ENCODE data around the gene TNFRSF1A.

The TNFRSF1A gene

GRCh38 chr12:6323340-6323994 is 18.4 kb downstream of the TNFRSF1A start:
- peak overlapping the region; percentile 45 to 81 (median 71); a peak in 21 of 22 replicates for H3K27ac ChIP-seq
- H3K4me2 ChIP-seq = peak overlapping the region; percentile 72 to 100 (median 90)
- peaks cover 11 to 46% (median 36%) of the 10 kb centered on the region in 11 experiments for H3K36me3 ChIP-seq
- peaks cover 32 to 94% (median 49%) of the 10 kb centered on the region in 11 experiments for H4K20me1 ChIP-seq
- H3K9ac ChIP-seq = peak overlapping the region; percentile 51 to 74 (median 66); a peak in 21 of 22 replicates
- H3K27me3 ChIP-seq = no peaks in the 10 kb centered on the region
- peak overlapping the region in 4 of 10 experiments; percentile 16 to 40 (median 20); a peak in 7 of 20 replicates for H3K4me3 ChIP-seq
- TF ChIP-seq Cebpa-rat (IDR thresholded peaks at IDR 0.05) = no peak
- no peaks in the 10 kb centered on the region for H3K9me3 ChIP-seq (replicated peaks in 1 of 11)
- H3K4me1 ChIP-seq = peaks cover 70 to 96% (median 80%) of the 10 kb centered on the region in 10 experiments

- Histone ChIP-seq H3K4me2 (peak overlapping the region; percentile 72 to 100 (median 90)), H4K20me1 (peaks cover 27 to 93% (median 44%) of the 10 kb centered on the region in 11 experiments), H3K36me3 (peaks cover 6 to 41% (median 31%) of the 10 kb centered on the region in 11 experiments), H3K27ac (peak overlapping the region in 10 of 11 experiments; percentile 58 to 81 (median 72); a peak in 19 of 22 replicates), H3K27me3 (no peaks in the 10 kb centered on the region), H3K4me3 (no peak overlapping the region), H3K9me3 (replicated peaks in 1 of 11) (no peaks in the 10 kb centered on the region), H3K9ac (peak overlapping the region in 10 of 11 experiments; percentile 1 to 74 (median 66); a peak in 15 of 22 replicates), H3K4me1 (peaks cover 69 to 96% (median 80%) of the 10 kb centered on the region in 10 experiments)
- no peak for TF ChIP-seq Cebpa-rat (IDR thresholded peaks at IDR 0.05)
These were observed 18.9 kb downstream of the TNFRSF1A start for GRCh38 chr12:6322969-6323339.

- H3K4me3 ChIP-seq = no peak overlapping the region
- H3K4me2 ChIP-seq = peak overlapping the region in 10 of 11 experiments; percentile 72 to 100 (median 90); a peak in 19 of 22 replicates
- H4K20me1 ChIP-seq = peaks cover 21 to 93% (median 38%) of the 10 kb centered on the region in 11 experiments
- H3K27ac ChIP-seq = peak overlapping the region in 8 of 11 experiments; percentile 58 to 81 (median 76); a peak in 9 of 22 replicates
- peak overlapping the region in 4 of 11 experiments; percentile 1 to 74 (median 66); a peak in 4 of 22 replicates for H3K9ac ChIP-seq
- peaks cover 64 to 94% (median 77%) of the 10 kb centered on the region in 10 experiments for H3K4me1 ChIP-seq
- H3K36me3 ChIP-seq = peaks cover 0 to 35% (median 25%) of the 10 kb centered on the region in 11 experiments; a peak in 17 of 22 replicates
- TF ChIP-seq Cebpa-rat (IDR thresholded peaks at IDR 0.05) = no peak
- H3K9me3 ChIP-seq (replicated peaks in 1 of 11) = no peaks in the 10 kb centered on the region
- H3K27me3 ChIP-seq = no peaks in the 10 kb centered on the region
These were observed 19.5 kb downstream of the TNFRSF1A start for GRCh38 chr12:6322352-6322751.

GRCh38 chr12:6321905-6322304 is 20.0 kb downstream of the TNFRSF1A start:
- peaks cover 16 to 93% (median 34%) of the 10 kb centered on the region in 11 experiments for H4K20me1 ChIP-seq
- H3K9ac ChIP-seq = peak overlapping the region in 1 of 11 experiments; percentile 1; a peak in 2 of 22 replicates
- peaks cover 0 to 31% (median 20%) of the 10 kb centered on the region in 11 experiments; a peak in 17 of 22 replicates for H3K36me3 ChIP-seq
- 0 out of 22 replicates have a peak overlapping the region, but pooled peaks of 1 of the 11 experiments have one; percentile 77 for H3K27ac ChIP-seq
- H3K27me3 ChIP-seq = 0 out of 22 replicates have a peak, but pooled peaks cover 0 to 3% (median 0%) of the 10 kb centered on the region in 11 experiments
- peaks cover 60 to 89% (median 72%) of the 10 kb centered on the region in 10 experiments for H3K4me1 ChIP-seq
- H3K4me3 ChIP-seq = no peak overlapping the region
- peak overlapping the region in 6 of 11 experiments; percentile 72 to 100 (median 91); a peak in 11 of 22 replicates for H3K4me2 ChIP-seq
- TF ChIP-seq Cebpa-rat (IDR thresholded peaks at IDR 0.05) = no peak
- no peaks in the 10 kb centered on the region for H3K9me3 ChIP-seq (replicated peaks in 1 of 11)

GRCh38 chr12:6319446-6319845 is 22.4 kb downstream of the TNFRSF1A start:
- 0 out of 22 replicates have a peak, but pooled peaks cover 0 to 3% (median 0%) of the 10 kb centered on the region in 11 experiments for H3K27me3 ChIP-seq
- TF ChIP-seq Cebpa-rat (IDR thresholded peaks at IDR 0.05) = no peak
- peaks cover 0 to 12% (median 1%) of the 10 kb centered on the region in 11 experiments; a peak in 6 of 22 replicates for H3K36me3 ChIP-seq
- H3K4me1 ChIP-seq = peaks cover 37 to 65% (median 48%) of the 10 kb centered on the region in 10 experiments
- H3K9me3 ChIP-seq (replicated peaks in 1 of 11) = no peaks in the 10 kb centered on the region
- no peak overlapping the region for H3K27ac ChIP-seq
- no peak overlapping the region for H3K4me3 ChIP-seq
- no peak overlapping the region for H3K9ac ChIP-seq
- H3K4me2 ChIP-seq = peak overlapping the region in 3 of 11 experiments; percentile 80 to 83 (median 81); a peak in 4 of 22 replicates
- H4K20me1 ChIP-seq = peaks cover 0 to 70% (median 9%) of the 10 kb centered on the region in 11 experiments; a peak in 17 of 22 replicates

GRCh38 chr12:6318440-6318879 is 23.4 kb downstream of the TNFRSF1A start:
- no peak overlapping the region for H3K4me3 ChIP-seq
- H3K4me1 ChIP-seq = peaks cover 27 to 56% (median 40%) of the 10 kb centered on the region in 10 experiments
- H3K36me3 ChIP-seq = peaks cover 0 to 12% (median 0%) of the 10 kb centered on the region in 11 experiments; a peak in 6 of 22 replicates
- TF ChIP-seq Cebpa-rat (IDR thresholded peaks at IDR 0.05) = no peak
- peak overlapping the region; percentile 54 to 83 (median 60) for H3K4me2 ChIP-seq
- peaks cover 0 to 63% (median 7%) of the 10 kb centered on the region in 11 experiments; a peak in 12 of 22 replicates for H4K20me1 ChIP-seq
- H3K9ac ChIP-seq = peak overlapping the region in 6 of 11 experiments; percentile 8 to 41 (median 32); a peak in 5 of 22 replicates
- 0 out of 22 replicates have a peak overlapping the region, but pooled peaks of 1 of the 11 experiments have one; percentile 23 for H3K27ac ChIP-seq
- H3K27me3 ChIP-seq = 0 out of 22 replicates have a peak, but pooled peaks cover 0 to 3% (median 0%) of the 10 kb centered on the region in 11 experiments
- H3K9me3 ChIP-seq (replicated peaks in 1 of 11) = no peaks in the 10 kb centered on the region

GRCh38 chr12:6317693-6318439 is 24.0 kb downstream of the TNFRSF1A start:
- TF ChIP-seq Cebpa-rat (IDR thresholded peaks at IDR 0.05) = no peak
- peaks cover 0 to 4% (median 0%) of the 10 kb centered on the region in 11 experiments; a peak in 1 of 22 replicates for H3K27me3 ChIP-seq
- H3K9me3 ChIP-seq (replicated peaks in 1 of 11) = no peaks in the 10 kb centered on the region
- H3K4me3 ChIP-seq = no peak overlapping the region
- 0 out of 22 replicates have a peak overlapping the region, but pooled peaks of 1 of the 11 experiments have one; percentile 23 for H3K27ac ChIP-seq
- H3K4me1 ChIP-seq = peaks cover 27 to 56% (median 40%) of the 10 kb centered on the region in 10 experiments
- peak overlapping the region; percentile 54 to 83 (median 60) for H3K4me2 ChIP-seq
- H3K36me3 ChIP-seq = peaks cover 0 to 12% (median 0%) of the 10 kb centered on the region in 11 experiments; a peak in 6 of 22 replicates
- H3K9ac ChIP-seq = peak overlapping the region in 6 of 11 experiments; percentile 8 to 41 (median 32); a peak in 4 of 22 replicates
- H4K20me1 ChIP-seq = peaks cover 0 to 62% (median 7%) of the 10 kb centered on the region in 11 experiments; a peak in 11 of 22 replicates

All from BLaER1 treated with 17β-estradiol and CSF1 and Interleukin-3, amounts not matched to agents 10 nM and 100 nM (cell line).